ENCODE results near the gene PRRC2B. TPM values are rescaled to one million over a fixed set of nuclear protein-coding genes. Genes with fewer than 3 reads are reported as not detected.
A peak's percentile ranks its signal among the peaks of the same experiment; 100 is the strongest.
"Not testable (repeated sequence)": the region's sequence is repeated elsewhere in the genome, so short reads cannot be mapped to it uniquely, and the experiment has no call there.

PRRC2B gene
- total RNA-seq, 2 experiments from 2014 or later = 215 to 216 TPM

DNA sequence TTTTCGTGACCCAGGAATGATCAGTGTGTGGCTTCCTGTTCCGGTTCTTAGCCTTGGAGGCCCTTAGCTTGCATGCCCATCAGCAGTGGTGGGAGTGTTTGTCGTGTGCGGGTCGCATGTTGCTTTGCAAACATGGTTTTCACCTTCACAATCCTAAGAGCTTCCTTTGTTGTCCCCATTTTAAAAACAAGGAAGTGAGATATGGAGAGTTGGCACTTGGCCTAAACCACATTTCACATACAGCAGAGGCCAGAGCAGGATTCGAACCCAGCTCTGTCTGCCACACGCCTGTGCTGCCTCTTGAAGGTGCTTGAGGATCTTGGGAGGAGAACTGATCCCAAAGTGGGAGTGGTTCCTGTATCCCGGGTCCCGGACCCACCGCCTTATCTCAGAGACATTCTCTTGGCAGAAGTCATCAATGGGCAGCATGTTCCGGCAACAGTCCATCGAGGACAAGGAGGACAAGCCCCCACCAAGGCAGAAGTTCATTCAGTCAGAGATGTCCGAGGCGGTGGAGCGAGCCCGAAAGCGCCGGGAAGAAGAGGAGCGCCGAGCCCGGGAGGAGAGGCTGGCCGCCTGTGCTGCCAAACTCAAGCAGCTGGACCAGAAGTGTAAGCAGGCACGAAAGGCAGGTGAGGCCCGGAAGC lies 70.6 kb downstream of the PRRC2B start:
- ChIA-PET POLR2A (no interaction called here), CTCF (interaction anchor here (1.2 to 1.5 kb wide), 2 partner anchors 13 to 52 kb away, joined by 3 to 4 read pairs; no protein-coding TSS in a partner anchor)
- H3K9me3 Mint-ChIP-seq (ENCODE audit: insufficient read depth) = no peaks in the 10 kb centered on the region
- DNase-seq = no peak
- H3K4me3 Mint-ChIP-seq = no peak overlapping the region
- no peaks in the 10 kb centered on the region for H3K27me3 Mint-ChIP-seq (ENCODE audit: low read depth)
- H3K36me3 Mint-ChIP-seq (ENCODE audit: low read depth) = peaks cover 69% of the 10 kb centered on the region
- no peak overlapping the region for H3K27ac Mint-ChIP-seq
- peaks cover 3% of the 10 kb centered on the region for H3K4me1 Mint-ChIP-seq (ENCODE audit: low read depth)
- ATAC-seq = no peak

DNA sequence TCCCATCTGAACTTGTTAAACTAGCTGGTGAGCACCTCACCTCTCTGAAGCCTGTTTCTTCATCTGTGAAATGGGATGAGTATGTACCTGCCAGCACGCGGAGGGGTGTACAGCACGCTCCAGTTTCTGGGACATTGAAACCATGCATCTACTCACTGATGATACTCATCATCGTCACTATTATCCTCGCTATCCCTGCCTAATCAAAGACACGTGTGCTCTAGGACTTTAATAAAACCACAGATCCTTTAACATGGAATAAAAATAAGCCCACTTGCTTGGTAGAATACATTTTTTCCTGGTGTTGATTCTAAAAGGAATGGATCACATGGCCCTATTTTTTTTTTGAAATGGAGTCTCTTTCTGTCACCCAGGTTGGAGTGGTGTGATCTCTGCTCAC lies 71.5 kb downstream of the PRRC2B start:
- no peak for DNase-seq
- H3K27ac Mint-ChIP-seq = no peak overlapping the region

DNA sequence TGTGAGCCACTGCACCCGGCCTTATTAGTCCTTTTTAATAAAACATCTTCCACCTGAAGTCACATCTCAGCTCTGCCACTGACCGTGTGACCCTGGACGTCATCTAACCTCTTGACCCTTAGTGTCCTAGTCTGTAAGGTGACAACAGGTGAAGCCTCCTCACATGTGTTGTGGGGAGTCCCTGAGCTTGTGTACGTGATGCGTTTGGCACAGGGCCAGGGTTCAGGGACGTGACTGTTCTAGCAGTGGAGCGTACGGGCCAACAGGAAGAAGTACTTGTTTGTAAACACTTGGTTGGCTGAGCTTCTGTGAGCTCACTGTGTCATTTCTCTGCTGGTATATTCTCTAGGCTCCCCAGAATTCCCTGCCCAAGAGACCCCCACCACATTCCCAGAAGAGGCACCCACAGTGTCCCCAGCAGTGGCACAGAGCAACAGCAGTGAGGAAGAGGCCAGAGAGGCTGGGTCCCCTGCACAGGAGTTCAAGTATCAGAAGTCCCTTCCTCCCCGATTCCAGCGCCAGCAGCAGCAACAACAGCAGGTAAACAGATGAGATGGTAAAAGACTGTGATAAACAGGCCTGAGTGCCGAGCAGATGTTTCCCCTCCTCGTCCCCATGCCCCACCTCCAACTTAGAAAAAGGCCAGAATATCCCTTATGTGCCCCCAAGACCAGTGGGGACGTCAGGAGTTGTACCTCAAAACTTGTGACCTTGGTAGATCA lies 73.5 kb downstream of the PRRC2B start:
- CTCF ChIA-PET = interaction anchor here (1.0 to 1.4 kb wide), 2 partner anchors 12 to 118 kb away, joined by 3 to 4 read pairs; no protein-coding TSS in a partner anchor
- Mint-ChIP-seq H3K27ac (no peak overlapping the region), H3K9me3 (ENCODE audit: insufficient read depth) (no peaks in the 10 kb centered on the region)

More for the DNA sequence above, 71.5 kb downstream of the PRRC2B start:
- peaks cover 69% of the 10 kb centered on the region for H3K36me3 Mint-ChIP-seq (ENCODE audit: low read depth)
- H3K27me3 Mint-ChIP-seq (ENCODE audit: low read depth) = no peaks in the 10 kb centered on the region
- POLR2A ChIA-PET = interaction anchor here (0.6 kb wide), 1 partner anchor 918 kb away, joined by 5 read pairs; no protein-coding TSS in a partner anchor
- no peak for ATAC-seq
- H3K4me1 Mint-ChIP-seq (ENCODE audit: low read depth) = peaks cover 3% of the 10 kb centered on the region
- CTCF ChIA-PET = no interaction called here
- H3K4me3 Mint-ChIP-seq = no peak overlapping the region
- H3K9me3 Mint-ChIP-seq (ENCODE audit: insufficient read depth) = no peaks in the 10 kb centered on the region

DNA sequence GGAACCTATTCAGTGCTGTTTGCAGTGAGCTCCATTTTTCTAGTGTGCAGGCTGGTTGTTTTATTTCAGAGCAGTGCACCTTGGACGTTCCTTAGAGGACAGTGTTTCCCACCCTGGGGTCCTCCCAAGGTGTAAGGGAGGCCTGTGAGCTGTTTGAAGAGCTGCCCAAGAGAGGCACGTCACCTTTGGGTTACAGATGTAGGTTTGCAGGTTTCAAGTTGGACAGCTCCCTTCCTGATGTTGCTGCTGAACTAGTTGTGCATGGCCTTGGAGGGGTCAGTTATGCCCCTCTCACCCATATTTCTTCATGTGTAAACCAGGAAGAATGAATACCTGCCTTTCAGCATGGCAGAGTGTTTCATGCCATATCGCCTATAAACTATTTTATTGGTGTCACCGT lies 74.1 kb downstream of the PRRC2B start:
- no peak for DNase-seq
- Mint-ChIP-seq H3K9me3 (ENCODE audit: insufficient read depth) (no peaks in the 10 kb centered on the region), H3K4me3 (no peak overlapping the region), H3K27ac (no peak overlapping the region), H3K27me3 (ENCODE audit: low read depth) (no peaks in the 10 kb centered on the region), H3K36me3 (ENCODE audit: low read depth) (peaks cover 69% of the 10 kb centered on the region), H3K4me1 (ENCODE audit: low read depth) (peaks cover 2% of the 10 kb centered on the region)
- CTCF ChIA-PET = interaction anchor here (1.0 kb wide), 1 partner anchor 118 kb away, joined by 3 read pairs; no protein-coding TSS in a partner anchor
- ATAC-seq = no peak
- POLR2A ChIA-PET = no interaction called here

More for the DNA sequence above, 73.5 kb downstream of the PRRC2B start:
- H3K4me3 Mint-ChIP-seq = no peak overlapping the region
- DNase-seq (no peak), ATAC-seq (no peak)
- H3K36me3 Mint-ChIP-seq (ENCODE audit: low read depth) = peaks cover 67% of the 10 kb centered on the region
- H3K27me3 Mint-ChIP-seq (ENCODE audit: low read depth) = no peaks in the 10 kb centered on the region
- H3K4me1 Mint-ChIP-seq (ENCODE audit: low read depth) = peaks cover 2% of the 10 kb centered on the region
- POLR2A ChIA-PET = no interaction called here

DNA sequence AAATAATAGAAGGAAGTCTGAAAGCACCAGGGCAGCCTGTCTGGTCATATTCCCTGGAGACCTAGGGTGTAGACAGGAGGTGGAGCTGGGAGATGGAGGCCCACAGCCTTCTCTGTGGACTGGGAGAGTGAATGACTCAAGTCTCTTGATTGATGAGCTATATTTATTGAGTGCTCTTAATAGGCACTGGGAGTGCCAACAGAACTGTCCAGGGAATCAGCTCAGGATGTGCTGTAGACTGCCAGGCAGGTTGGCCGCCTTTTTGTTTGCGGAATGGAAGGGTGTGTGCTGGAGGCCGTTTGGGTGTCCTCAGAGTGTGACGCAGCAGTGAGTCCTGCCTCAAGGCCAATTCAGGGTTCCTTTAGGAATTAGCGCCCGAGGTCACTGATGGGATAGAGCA lies 75.5 kb downstream of the PRRC2B start:
- no peak overlapping the region for H3K4me3 Mint-ChIP-seq
- no peaks in the 10 kb centered on the region for H3K27me3 Mint-ChIP-seq (ENCODE audit: low read depth)
- peaks cover 74% of the 10 kb centered on the region for H3K36me3 Mint-ChIP-seq (ENCODE audit: low read depth)
- CTCF ChIA-PET = interaction anchor here (1.5 kb wide), 1 partner anchor 10 kb away, joined by 3 read pairs; no protein-coding TSS in a partner anchor
- no peak for DNase-seq
- ATAC-seq = no peak
- peak overlapping the region; percentile 15 for H3K27ac Mint-ChIP-seq
- H3K9me3 Mint-ChIP-seq (ENCODE audit: insufficient read depth) = no peaks in the 10 kb centered on the region
- POLR2A ChIA-PET = no interaction called here
- H3K4me1 Mint-ChIP-seq (ENCODE audit: low read depth) = no peaks in the 10 kb centered on the region

DNA sequence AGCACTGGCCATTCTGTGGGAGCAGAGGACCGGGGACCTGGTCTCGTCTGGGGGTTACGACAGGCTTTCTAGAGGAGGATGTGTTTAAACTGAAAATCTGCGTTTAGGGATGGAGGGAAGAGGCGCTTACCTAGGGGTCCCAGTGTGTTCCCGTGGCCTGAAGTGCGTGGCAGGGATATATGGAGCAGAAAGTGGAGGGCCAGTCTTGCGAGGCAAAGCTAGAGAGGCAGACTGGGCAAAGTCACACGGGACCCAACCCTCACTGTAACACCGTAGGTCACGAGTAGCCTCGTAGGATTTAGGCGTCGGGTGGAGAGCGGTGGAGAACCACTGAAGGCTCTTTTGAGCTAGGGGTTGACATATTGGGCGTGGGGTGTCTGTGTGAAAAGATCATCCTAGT lies 76.1 kb downstream of the PRRC2B start:
- ChIA-PET POLR2A (no interaction called here), CTCF (interaction anchor here (1.5 kb wide), 1 partner anchor 10 kb away, joined by 3 read pairs; no protein-coding TSS in a partner anchor)
- Mint-ChIP-seq H3K4me3 (no peak overlapping the region), H3K36me3 (ENCODE audit: low read depth) (peaks cover 74% of the 10 kb centered on the region), H3K9me3 (ENCODE audit: insufficient read depth) (no peaks in the 10 kb centered on the region), H3K27me3 (ENCODE audit: low read depth) (no peaks in the 10 kb centered on the region), H3K4me1 (ENCODE audit: low read depth) (no peaks in the 10 kb centered on the region), H3K27ac (peak overlapping the region; percentile 15)
- no peak for DNase-seq
- no peak for ATAC-seq

DNA sequence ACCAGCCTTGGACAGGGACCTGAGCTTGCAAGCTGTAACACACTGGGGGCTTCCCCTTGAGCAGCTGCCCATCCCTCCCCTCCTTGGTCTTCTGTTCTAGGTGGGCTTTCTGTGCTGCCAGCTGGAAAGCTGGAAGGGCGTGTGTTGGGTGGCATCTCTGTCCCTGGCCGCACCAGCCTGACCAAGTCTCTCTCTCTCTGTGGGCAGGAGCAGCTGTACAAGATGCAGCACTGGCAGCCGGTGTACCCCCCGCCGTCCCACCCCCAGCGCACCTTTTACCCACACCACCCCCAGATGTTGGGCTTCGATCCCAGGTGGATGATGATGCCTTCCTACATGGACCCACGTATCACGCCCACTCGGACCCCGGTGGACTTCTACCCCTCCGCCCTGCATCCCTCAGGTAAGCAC lies 76.7 kb downstream of the PRRC2B start:
- CTCF ChIA-PET = interaction anchor here (1.5 kb wide), 1 partner anchor 9 kb away, joined by 3 read pairs; no protein-coding TSS in a partner anchor
- POLR2A ChIA-PET = no interaction called here
- H3K36me3 Mint-ChIP-seq (ENCODE audit: low read depth) = peaks cover 69% of the 10 kb centered on the region

DNA sequence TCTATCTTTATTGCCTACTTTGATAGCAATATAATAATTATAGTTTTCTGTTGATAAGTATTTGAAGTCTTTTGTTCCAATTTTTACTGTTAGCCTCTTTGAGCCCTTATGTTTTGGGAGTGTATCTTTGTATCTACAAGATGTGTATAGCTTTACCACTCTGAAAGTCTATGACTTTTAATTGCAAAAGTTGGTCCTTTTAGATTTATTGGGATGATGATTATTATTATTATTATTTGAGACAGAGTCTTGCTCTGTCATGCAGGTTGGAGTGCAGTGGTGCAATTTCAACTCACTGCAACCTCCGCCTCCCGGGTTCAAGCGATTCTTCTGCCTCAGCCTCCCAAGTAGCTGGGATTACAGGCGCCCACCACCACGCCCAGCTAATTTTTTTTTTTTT lies 78.2 kb downstream of the PRRC2B start:
- H3K9me3 Mint-ChIP-seq (ENCODE audit: insufficient read depth); DNase-seq; H3K27me3 Mint-ChIP-seq (ENCODE audit: low read depth); H3K4me3 Mint-ChIP-seq; H3K27ac Mint-ChIP-seq; ATAC-seq; CTCF ChIA-PET; POLR2A ChIA-PET; H3K4me1 Mint-ChIP-seq (ENCODE audit: low read depth): not testable (repeated sequence)
- peaks cover 69% of the 10 kb centered on the region for H3K36me3 Mint-ChIP-seq (ENCODE audit: low read depth)

More for the DNA sequence above, 76.7 kb downstream of the PRRC2B start:
- Mint-ChIP-seq H3K9me3 (ENCODE audit: insufficient read depth) (no peaks in the 10 kb centered on the region), H3K4me3 (no peak overlapping the region), H3K27ac (no peak overlapping the region), H3K27me3 (ENCODE audit: low read depth) (no peaks in the 10 kb centered on the region), H3K4me1 (ENCODE audit: low read depth) (no peaks in the 10 kb centered on the region)
- DNase-seq (no peak), ATAC-seq (no peak)

DNA sequence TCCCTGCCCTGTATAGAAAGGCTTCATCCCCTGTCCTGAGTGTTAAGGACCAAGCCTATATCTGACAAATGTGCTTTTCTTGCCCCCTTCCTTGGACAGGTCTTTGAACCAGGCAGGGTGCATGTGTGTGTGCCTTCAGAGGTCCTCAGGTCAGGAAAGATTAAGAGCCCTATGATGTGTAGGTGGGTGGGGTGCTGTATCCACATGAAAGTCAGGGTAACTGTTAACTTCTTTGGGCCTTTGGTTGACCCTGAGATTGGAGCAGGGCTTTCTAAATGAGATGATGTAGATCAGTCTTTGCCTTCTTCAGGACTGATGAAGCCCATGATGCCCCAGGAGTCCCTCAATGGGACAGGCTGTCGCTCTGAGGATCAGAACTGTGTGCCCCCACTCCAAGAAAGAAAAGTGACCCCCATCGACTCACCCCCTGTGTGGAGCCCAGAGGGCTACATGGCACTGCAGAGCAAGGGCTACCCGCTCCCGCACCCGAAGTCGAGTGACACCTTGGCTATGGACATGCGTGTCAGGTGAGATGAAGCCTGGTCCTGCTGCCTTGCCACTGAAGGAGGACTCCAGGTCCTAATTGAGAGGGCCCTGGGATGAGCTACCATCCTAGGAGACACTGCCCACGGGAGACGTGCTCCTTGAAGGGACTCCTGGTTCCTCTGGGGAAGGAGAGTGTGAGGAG lies 79.5 kb downstream of the PRRC2B start:
- Mint-ChIP-seq H3K4me1 (ENCODE audit: low read depth) (no peaks in the 10 kb centered on the region), H3K27ac (peak overlapping the region; percentile 11), H3K9me3 (ENCODE audit: insufficient read depth) (no peaks in the 10 kb centered on the region), H3K36me3 (ENCODE audit: low read depth) (peaks cover 67% of the 10 kb centered on the region), H3K27me3 (ENCODE audit: low read depth) (no peaks in the 10 kb centered on the region), H3K4me3 (no peak overlapping the region)
- POLR2A ChIA-PET = no interaction called here
- ATAC-seq (no peak), DNase-seq (no peak)
- CTCF ChIA-PET = interaction anchor here (0.9 to 1.6 kb wide), 2 partner anchors 26 to 123 kb away, joined by 3 to 6 read pairs; no protein-coding TSS in a partner anchor

DNA sequence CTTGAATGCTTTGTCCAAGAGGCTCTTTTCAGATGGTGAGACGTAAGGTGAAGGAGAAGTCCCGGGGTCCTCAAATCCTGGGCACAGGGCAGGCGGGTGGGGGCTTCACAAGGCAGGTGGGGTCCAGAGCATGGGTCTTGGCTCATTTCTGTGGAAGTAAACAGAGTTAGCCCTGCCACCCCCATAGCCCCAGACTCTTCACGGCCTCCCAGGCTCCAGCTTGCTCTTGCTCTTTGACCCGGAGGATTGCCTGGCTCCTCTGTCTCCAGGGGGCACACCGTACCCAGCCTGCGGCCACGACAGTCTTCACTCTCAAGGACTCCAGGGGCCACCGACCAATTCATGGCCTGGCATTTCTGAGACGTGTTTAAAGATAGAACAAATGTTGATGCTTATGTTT lies 80.0 kb downstream of the PRRC2B start:
- H3K27ac Mint-ChIP-seq = no peak overlapping the region
- no peak for ATAC-seq
- no peaks in the 10 kb centered on the region for H3K27me3 Mint-ChIP-seq (ENCODE audit: low read depth)
- CTCF ChIA-PET = interaction anchor here (0.9 to 1.6 kb wide), 2 partner anchors 26 to 124 kb away, joined by 3 to 6 read pairs; no protein-coding TSS in a partner anchor
- POLR2A ChIA-PET = interaction anchor here (1.4 kb wide), 1 partner anchor 25 kb away, joined by 12 read pairs; no protein-coding TSS in a partner anchor
- H3K36me3 Mint-ChIP-seq (ENCODE audit: low read depth) = peaks cover 66% of the 10 kb centered on the region
- H3K9me3 Mint-ChIP-seq (ENCODE audit: insufficient read depth) = no peaks in the 10 kb centered on the region
- no peak for DNase-seq
- no peaks in the 10 kb centered on the region for H3K4me1 Mint-ChIP-seq (ENCODE audit: low read depth)
- H3K4me3 Mint-ChIP-seq = no peak overlapping the region

DNA sequence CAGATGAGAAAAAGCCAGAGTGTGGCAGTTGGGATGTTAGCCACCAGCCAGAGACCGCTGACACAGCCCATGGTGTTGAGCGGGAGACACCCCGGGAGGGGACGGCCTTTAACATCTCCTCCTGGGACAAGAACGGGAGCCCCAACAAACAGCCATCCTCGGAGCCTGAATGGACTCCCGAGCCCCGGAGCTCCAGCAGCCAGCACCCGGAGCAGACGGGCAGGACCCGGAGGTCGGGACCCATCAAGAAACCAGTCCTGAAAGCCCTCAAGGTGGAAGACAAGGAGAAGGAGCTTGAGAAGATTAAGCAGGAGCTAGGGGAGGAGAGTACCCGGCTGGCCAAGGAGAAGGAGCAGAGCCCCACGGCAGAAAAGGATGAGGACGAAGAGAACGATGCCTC lies 80.8 kb downstream of the PRRC2B start:
- CTCF ChIA-PET = interaction anchor here (0.9 to 1.6 kb wide), 2 partner anchors 25 to 125 kb away, joined by 3 to 6 read pairs; no protein-coding TSS in a partner anchor
- Mint-ChIP-seq H3K27ac (no peak overlapping the region), H3K9me3 (ENCODE audit: insufficient read depth) (no peaks in the 10 kb centered on the region), H3K4me1 (ENCODE audit: low read depth) (no peaks in the 10 kb centered on the region), H3K27me3 (ENCODE audit: low read depth) (no peaks in the 10 kb centered on the region), H3K4me3 (no peak overlapping the region), H3K36me3 (ENCODE audit: low read depth) (peaks cover 68% of the 10 kb centered on the region)
- POLR2A ChIA-PET = interaction anchor here (1.4 kb wide), 1 partner anchor 24 kb away, joined by 12 read pairs; no protein-coding TSS in a partner anchor
- ATAC-seq = no peak
- DNase-seq = no peak

All from activated CD8-positive, alpha-beta T cell treated with anti-CD3 and anti-CD28 coated beads, Interleukin-2, amount 10 ng/mL, durations not matched to agents 7 days and 5 days (primary cell).